HG02981 (cell line): ENCODE data around the gene KCNQ2.

Source experiments
- ATAC-seq: cut with Tn5 transposase; IDR thresholded peaks from one replicate; pipeline ENCODE4 v1.9.1; 2021; ENCODE audit warnings: mild to moderate bottlenecking, moderate library complexity; ENCODE audit not compliant: unreplicated experiment

KCNQ2 gene

DNA sequence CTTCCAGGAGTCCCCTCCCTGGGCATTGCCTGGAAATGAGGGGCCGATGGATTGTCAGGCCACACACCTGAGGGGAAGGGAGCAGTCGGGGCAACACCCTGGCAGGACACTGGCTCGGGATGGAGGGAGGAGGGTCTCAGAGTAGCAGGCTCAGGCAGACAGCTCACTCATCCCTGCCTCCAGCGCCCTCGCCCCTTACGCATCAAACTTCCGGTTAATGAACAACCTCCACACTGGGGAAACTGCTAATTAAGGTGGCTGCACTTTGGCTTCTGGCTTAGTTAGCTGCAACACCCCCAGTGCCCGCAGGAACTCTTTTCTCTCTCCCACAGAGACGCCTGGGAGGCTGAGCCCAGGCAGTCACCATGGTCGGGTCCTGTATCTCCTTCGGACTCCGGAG, 98.0 kb downstream of the KCNQ2 start:
- no peak for ATAC-seq

DNA sequence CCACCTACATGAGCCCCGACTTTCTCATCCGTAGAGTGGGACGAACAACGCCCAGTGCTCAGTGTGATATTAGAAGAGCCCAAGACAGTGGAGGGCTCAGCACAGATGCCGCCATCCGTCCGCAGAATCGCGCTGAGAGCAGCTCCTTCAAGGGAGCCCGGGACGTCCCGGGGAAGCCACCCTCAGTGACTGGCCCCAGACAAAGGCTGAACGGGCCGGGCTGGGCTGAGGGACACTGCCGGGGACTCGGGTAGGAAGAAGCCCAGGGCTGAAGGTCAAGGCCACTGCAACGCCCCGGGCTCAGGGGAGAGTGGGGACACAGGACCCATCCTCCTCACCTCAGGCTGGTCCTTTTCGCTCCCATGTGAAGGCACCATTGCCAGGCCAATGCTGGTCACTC, 98.5 kb downstream of the KCNQ2 start:
- ATAC-seq, result no peak

DNA sequence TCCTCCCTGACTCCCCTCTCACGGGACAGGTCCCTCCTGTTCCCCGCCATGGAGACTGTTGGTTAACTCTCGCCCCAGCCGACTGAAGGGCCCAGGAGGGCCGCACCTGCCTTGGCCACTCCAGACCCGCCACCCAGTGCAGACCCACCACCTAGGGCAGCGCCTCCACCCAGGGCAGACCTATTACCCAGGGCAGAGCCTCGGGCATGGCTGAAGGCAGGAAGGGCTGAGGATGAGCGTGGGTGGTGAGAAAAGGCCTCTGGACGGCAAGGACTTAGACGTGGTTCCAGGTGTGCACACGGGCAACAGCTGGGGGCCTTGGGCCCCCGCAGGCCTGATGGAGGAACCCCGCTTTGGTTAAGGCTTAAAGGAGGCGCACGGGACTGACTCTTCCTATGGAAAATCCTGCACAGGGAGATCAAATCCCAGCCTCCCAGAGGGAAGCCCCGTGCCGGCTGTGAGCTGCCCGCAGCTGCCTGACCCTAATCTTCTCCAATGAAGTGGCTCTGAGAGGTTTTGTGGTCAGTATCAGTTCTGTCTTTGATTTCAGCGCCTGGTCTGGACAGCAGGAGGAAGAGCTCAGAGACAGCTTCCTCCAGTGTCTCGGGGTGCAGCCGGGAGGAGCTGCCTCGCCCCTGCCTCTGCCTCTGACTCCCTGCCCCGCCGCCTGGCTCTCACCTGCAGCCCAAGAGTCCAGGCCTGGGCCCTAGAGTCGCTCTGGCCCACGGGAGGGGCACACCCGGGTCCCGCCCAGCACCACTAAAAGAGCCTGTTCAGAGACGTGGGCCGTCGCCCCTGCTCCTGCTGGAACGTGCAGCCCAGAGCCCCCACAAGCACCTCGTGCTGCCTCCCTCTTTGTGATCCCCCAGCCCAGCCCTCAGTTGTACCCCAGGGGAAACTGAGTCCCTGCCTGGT, 99.2 kb downstream of the KCNQ2 start:
- no peak for ATAC-seq

DNA sequence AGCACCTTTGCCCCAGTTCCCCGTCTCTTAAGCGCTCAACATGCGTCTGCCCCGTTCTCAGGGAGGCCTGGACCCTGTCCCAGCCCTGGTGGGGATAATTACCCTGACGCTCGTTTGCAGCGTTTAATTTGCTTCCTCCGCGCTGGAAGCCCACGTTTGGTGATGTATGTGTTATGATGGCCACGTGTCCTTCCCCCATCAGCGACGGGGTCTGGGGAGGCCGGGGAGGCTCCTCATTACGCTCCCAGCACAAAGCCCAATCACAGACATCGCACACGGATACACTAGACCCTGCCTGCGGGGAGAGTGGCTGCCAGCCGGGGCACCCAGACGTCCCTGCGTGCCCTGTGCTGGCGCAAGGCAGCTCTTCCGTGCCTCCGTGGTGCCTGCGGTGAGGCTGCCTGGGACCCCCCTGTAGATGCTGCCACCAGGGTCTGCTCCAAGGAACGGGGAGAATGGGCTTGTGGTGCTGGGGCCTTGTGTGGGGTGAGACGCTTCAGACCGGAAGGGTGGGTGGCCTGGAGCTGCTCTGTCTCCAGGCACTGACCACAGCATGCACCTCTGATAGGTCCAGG, 101.1 kb downstream of the KCNQ2 start:
- ATAC-seq, result no peak

DNA sequence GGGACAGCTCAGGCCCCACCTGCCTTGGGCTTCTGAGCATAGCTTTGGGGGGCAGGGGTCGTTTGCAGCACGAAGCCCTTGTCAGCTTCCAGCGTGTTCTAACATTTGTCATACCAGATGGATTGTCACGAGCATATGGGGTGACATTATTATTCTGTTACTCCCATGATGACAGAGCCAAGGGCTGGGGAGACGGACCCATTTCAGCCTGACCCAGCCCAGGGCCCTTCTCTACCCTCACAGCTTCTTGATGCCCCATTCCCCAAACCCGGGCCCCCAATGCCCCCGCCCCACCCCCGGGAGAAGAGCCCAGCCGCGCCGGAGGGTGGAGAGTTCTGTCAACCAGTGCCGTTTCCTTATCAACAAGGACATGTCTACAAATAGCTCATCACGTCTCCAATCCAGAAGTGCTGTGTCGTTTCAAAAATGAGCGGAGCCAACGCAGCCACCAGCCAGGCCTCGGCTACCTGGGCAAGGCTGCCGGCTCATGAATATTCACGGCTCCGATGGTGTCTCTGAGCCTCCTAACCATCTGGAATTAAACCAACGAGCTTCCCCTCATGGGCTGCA, 101.8 kb downstream of the KCNQ2 start:
- no peak for ATAC-seq

DNA sequence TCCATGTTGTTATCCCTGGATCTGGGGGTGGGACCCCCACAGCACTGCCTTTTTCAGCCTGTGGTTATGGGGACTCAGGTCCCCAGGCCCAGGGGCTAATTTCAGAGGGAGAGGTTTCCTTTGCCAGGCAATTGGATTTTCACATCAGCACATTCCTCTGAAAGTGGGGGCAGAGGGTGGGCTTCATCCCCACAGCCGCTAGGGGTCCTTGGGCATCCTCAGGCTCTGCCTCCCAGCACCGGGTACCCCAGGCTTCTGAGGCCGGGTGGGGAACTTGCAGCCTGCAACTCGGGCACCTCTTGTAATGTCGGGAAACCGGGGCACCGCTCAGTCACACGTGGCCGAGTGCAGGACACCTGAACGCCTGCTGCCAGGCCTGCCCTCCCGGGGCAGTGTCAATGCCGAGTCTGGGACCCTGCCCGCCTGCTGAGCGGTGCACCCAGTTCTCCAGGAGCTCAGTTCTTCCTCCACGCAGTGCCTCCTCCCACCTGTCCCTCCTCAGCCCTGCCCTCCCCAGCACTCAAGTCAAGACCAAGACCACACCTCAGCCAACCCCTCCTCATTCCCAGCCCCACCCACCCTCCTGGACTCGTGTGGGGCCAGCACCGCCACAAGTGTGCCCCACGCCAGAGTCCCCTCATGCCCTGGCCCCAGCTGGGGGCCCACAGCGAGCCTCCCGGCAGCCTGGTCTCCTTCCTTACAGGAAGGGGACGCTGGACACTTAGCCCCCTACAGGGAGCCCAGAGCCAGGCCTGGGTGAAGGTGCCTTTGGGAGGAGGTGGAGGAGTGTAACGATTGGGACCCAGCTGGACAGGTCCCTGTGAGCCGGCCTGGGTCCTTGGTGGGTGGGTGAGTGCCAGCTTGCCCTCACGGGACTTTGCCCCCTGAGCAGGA, 102.5 kb downstream of the KCNQ2 start:
- ATAC-seq, result no peak

DNA sequence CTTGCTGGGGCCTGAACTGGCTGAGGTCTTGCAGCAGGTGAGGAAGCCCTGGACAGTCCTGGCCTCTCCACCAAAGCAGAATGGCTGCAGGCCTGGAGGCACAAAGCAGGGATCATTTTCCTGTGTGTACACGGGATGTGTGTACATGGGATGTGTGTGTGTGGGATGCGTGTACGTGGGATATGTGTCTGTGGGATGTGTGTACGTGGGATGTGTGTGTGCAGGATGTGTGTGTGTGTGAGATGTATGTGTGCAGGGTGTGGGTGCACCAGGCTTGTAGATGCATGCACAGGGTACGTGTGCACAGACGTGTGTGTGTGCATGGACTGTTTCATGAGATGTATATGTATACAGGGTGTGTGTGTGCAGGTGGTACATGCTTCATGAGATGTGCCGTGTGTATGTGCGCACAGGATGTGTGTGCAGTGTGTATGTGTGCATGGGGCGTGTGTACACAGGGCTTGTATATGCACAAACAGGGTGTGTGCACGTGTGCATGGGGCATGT, 103.4 kb downstream of the KCNQ2 start:
- ATAC-seq, result no peak

DNA sequence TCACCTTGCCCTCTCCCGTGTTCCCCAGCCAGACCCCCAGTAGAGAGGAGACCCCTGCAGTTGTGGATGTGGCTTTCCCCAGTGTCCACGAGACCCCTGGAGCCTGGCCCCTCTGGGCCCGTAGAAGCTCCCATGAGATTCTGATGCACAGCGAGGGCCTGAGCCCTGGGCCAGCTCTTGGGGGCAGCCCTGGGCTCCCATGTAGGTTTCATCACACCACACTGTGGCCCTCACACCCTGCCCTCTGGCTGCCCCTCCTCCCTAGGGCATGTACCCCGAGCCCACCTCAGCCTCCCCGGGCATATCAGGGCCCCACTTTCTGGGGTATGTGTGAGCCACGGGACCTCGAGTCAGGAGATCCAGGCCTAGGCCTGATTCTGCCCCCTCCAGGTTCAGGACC, 104.3 kb downstream of the KCNQ2 start:
- no peak for ATAC-seq

DNA sequence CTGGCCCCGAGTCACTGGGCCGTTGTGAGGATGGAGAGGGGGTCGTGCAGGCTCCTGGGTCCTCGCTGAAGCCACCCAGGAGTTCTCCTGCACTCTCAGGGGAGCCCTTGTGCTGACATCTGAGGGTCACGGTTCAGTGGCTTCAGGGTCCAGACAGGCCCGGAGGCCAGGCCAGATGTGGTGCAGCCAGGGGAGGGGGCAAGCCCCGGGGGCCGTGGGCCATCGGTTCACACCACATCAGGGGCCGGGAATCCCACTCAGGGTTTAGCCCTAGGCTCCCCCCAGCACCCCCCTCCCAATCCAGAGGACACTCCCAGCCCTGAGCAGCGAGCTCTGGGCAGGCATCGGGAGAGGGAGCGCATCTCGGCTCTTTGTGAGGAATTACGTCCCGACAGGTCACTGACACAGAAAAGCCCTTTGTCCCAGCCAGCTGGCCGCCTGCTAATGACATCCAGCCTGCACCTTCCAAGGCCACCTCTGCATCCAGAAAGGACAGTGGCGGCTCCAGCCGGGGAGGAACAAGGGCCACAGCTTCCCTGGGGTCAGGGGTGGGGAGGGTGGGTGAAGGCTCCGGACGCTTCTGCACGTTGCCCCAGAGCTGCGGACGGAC, 104.9 kb downstream of the KCNQ2 start:
- ATAC-seq, result no peak

DNA sequence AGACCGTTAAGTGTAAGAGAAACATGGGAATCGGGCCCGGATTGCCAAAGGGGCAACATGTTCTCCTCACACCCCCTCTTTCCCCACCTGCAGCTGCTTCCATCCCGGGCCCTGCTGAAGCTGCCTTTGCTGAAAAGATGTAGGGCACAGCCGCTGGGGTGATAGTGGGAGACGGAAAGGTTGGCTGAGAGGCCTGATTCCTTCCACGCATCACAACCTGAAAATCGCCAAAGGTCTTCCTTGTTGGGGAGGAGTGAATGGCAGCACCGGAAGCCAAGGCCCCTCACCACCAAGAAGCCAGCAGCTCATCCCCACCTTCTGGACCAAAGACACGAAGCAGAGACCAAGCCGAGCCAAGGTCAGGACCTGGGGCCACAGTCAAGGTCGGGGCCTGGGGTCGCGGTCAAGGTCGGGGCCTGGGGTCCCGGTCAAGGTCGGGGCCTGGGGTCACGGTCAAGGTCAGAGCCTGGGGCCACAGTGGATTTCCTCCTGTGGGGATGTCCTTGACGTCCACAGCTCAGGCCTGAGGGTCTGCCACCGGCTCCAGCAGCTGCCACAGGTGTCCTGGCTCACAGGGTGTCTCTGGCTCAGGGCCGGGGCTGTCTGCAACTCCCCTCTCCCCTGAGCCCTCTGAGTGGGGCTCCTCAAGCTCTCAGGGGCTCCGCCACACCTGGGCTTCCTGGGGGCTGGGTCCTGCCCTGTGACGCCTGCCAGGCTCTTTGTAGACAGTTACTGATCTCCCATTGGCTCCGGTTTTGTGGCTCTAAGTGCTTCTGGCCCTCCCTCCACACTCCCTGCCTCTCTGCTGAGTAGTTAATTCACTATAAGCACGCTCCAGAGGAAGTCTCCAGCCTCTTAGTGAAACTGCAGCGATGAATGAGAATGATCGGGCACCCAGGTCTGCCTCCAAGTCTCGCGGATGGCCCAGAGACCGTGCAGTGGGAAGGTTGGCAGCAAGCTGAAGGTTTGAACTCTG, 105.8 kb downstream of the KCNQ2 start:
- no peak for ATAC-seq

DNA sequence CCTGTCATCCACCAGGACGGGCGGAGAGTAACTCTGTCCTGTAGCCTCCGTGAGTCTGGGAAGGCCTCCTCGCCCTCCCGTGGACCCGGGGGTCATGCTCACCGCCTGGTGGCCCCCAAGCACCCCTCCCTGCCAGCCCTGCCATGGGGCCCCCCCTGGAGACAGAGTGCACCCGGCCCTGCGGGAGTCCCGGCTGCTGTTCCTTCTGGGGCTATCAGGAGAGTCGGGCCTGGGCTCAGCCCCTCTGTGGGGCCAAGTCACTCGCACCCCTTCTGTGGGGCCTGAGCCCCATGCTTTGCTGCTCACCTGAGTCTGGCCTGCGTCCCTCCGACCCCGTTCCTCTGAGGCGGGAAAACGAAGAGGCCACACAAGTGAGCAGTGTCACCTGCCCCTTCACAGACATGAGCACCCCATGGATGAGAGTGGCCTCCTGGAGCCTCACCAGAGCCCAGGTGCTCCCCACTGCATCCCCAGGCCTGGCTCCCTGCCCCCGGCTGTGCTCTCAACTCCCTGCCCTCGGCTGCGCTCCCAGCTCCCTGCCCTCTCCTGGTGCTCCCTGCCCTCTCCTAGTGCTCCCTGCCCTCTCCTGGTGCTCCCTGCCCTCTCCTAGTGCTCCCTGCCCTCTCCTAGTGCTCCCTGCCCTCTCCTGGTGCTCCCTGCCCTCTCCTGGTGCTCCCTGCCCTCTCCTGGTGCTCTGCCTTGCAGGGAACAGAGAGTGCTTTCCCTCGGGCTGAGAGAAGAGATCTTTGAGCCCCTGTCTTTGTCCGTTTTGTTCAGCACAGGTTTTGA, 106.7 kb downstream of the KCNQ2 start:
- no peak for ATAC-seq

DNA sequence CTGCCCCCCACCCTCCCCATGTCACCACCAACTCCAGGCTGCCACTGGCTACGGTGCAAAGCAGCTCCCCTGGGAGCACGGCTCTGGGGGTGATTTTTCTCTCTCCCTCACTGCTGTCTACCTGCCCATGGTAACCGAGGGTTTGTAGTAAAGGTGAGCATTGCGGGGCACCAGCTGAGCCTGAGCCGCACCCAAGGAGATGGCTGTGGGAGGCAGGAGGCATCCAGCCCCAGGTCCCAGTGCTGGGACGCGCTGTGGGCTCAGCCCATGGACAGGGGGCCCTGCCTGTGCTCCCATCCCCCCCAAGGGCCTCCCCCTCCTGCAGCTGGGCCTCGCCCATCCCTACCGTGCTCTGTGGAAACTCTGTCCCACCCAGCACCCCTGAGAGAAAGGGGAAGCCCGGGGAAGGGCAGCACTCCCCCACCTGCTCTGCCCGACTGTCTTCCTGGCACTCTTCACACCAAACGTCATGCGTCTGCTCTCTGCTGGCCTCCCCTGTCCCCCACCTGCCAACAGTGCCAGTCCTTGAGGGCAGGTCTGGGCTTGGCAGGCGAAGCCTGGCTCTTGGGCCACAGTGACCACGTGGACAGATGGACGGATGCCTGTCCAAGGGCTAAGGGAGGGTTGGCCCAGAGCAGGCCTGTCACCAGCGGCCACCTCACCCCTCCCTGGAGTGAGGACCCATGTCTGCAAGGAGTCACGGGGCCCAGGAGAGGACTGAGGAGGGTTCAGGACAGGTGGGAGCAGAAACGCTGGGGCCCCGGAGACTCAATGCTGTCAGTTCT, 107.5 kb downstream of the KCNQ2 start:
- no peak for ATAC-seq

DNA sequence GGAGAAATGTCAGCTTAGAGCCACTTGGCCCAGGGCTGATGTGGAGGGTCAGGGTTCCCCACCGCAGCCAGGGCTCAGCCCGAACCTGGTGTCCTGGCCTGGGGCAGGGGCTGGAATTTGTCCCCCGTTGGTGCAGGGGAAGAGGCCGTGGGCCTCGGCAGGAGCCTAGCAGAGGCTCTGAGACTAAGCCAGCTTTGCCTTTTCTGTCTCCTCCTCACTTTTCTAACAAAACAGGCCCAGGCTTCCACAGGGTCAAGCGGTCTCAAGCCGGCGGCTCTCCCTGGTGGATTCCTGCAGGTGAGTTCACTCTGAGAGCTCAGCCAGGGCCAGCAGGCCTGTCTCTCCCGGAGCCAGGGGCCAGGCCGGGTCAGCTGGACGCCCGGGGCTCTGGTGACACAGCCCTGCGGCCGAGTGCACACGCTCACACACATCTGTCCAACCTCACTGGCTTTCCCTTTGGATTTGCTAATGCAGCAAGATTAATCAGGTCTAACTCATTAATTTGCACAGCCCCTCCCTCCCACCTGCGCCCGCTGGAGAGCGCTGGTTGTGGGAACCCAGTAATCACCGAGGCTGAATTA, 108.4 kb downstream of the KCNQ2 start:
- ATAC-seq, result no peak

DNA sequence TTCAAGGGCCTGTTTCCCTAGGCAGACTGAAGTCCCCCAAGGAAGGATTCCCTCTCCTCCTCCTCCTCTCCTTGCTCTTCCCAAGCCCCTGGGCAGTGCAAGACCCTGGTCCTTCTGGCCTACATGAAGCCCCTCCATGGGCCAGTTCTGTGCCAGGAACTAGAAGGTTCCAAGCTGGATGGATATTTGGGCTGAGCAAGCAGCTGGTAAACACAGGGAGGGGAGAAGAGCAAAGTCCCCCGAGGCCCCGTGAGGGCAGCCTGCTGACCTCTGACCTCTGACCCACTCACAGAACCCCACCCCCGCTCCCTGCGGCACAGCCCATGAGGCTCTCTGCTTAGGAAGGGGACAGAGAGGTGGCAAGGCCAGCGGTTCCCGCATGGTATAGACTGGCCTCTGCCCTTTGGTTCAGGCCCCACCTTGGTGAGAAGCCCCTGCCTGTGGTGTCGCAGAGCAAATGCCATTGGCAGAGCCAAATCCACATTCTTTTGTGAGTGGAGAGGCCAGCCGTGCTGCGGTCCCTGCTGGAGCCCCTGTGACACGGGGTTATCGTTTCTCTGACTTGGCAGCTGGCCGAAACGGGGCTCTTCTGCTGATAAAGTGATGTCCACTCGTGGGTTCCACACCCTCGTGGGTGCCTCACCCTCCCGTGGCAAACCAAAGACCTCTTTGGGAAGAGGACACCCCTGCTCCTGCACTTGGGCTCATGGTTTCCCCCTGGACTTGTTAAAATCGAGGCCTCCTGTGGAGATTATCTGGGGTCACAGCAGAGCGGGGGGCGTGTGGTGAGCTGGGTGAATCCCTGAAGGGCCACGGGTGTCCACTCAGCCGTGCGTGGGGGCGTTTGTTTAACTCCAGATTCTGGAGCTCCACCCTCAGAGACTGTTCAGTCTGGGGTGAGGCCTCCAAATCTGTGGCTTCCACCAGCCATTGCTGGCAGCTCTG, 109.2 kb downstream of the KCNQ2 start:
- no peak for ATAC-seq

DNA sequence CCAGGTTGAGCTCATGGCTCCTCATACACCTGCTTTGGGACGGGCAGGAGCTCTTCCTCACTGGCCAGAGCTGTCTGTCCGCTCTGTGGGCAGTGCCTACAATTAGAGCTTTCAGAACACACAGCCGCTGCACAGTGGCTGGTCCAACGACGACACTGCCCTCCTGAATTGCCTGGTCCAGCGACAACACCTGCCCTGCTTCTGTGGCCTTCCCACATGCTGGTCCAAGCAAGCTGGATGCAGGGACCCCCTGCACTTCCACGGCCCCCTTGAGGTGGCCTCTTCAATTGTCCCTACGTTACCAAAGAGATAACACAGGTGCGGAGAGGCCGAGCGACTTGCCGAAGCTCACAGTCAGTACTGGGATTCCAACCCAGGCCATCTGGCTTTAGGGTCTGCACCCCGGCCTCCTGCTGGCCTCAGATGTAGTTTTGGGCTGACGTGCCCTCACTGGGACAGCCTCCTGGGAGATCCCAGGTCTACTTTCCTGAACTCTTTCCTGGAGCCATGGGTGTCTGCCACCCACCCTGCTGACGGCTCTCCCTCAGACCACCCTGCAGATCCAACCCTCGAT, 109.9 kb downstream of the KCNQ2 start:
- ATAC-seq, result no peak
